ENCODE data around the gene ANGPTL2. TPM values are rescaled to one million over a fixed set of nuclear protein-coding genes. Genes with fewer than 3 reads are reported as not detected.
A peak's percentile ranks its signal among the peaks of the same experiment; 100 is the strongest.

ANGPTL2 gene
- total and polyA plus RNA-seq, 2 of the 4 experiments (the other 2 are of a cell fraction), result 9.5 to 25.1 TPM

GRCh38 chr9:127084076-127085039, 38.1 kb downstream of the ANGPTL2 start (continued):
- no peak for TF ChIP-seq CEBPB (IDR thresholded peaks at IDR 0.05; ENCODE audit: low read depth, low read length)

GRCh38 chr9:127083138-127083980, 39.1 kb downstream of the ANGPTL2 start:
- no peak overlapping the region for H4K5ac ChIP-seq (ENCODE audit: low read depth, low read length)
- no peak overlapping the region for H3K4me3 ChIP-seq (ENCODE audit: insufficient read depth, low read depth, low read length)
- no peak overlapping the region for H2BK120ac ChIP-seq (ENCODE audit: low read depth, low read length)
- no peak overlapping the region for H2AK9ac ChIP-seq (replicated peaks; ENCODE audit: low read depth, low read length, poor library complexity)
- H3K27me3 ChIP-seq (ENCODE audit: control insufficient read depth, insufficient read depth, low read length), result no peaks in the 10 kb centered on the region
- DNase-seq (peak; percentile 13), ATAC-seq (ENCODE audit: low read depth) (peak; percentile 85)
- no peak overlapping the region for H3K56ac ChIP-seq (ENCODE audit: extremely low read depth, insufficient read depth, low read length)
- H3K9me1 ChIP-seq (ENCODE audit: insufficient read depth, low read length), result no peaks in the 10 kb centered on the region
- no peak overlapping the region for H3K9ac ChIP-seq (ENCODE audit: low read depth, low read length)
- H3K4me1 ChIP-seq (ENCODE audit: control insufficient read depth, insufficient read depth, low read length), result no peaks in the 10 kb centered on the region
- H2BK20ac ChIP-seq (ENCODE audit: low read depth, low read length), result no peak overlapping the region
- H3K9me3 ChIP-seq (ENCODE audit: control insufficient read depth, insufficient read depth, low read length), result 0 out of 2 replicates have a peak, but pooled peaks cover 2% of the 10 kb centered on the region
- H2BK5ac ChIP-seq (ENCODE audit: low read depth, low read length, poor library complexity, severe bottlenecking), result no peak overlapping the region
- H2AFZ ChIP-seq (replicated peaks; ENCODE audit: low read length, poor library complexity), result no peak overlapping the region
- dilution Hi-C loops (cut with HindIII; ENCODE audit: low sequenced_read_pairs, unreplicated experiment) (no loop called here), in situ Hi-C loops (cut with MboI; ENCODE audit: low sequenced_read_pairs) (no loop called here), intact Hi-C loops (cut with micrococcal nuclease) (no loop called here)
- H2AK5ac ChIP-seq (ENCODE audit: low read depth, low read length), result no peak overlapping the region
- H2BK15ac ChIP-seq (ENCODE audit: low read depth, low read length), result no peak overlapping the region
- peaks cover 10% of the 10 kb centered on the region for H3K36me3 ChIP-seq (ENCODE audit: control insufficient read depth, insufficient read depth, low read length)
- H3K4me2 ChIP-seq (ENCODE audit: low read depth, low read length), result no peak overlapping the region
- no peak overlapping the region for H3K23ac ChIP-seq (ENCODE audit: low read depth, low read length)
- POLR2A ChIA-PET (ENCODE audit: unreplicated experiment), result interaction anchor here (0.6 kb wide), 1 partner anchor 48 kb away, joined by 5 read pairs; no protein-coding TSS in a partner anchor
- H4K91ac ChIP-seq (ENCODE audit: insufficient read depth, low read depth, low read length), result no peak overlapping the region
- no TSS peak for BruUV-seq (replicated peaks)
- WGBS, 2 experiments (ENCODE audit: extremely low coverage in 2 of 2, insufficient read length in 1 of 2), result 40% methylated on average over 1 of the region's 5 CpGs; no CpG with 5 or more reads in 1 of the 2 experiments
- H3K27ac ChIP-seq (ENCODE audit: insufficient read depth, low read length), result no peak overlapping the region
- no peak overlapping the region for H3K4ac ChIP-seq (ENCODE audit: low read depth, low read length)
- no peak overlapping the region for H4K8ac ChIP-seq (ENCODE audit: low read depth in 2 of 2, low read length in 2 of 2)
- CTCF ChIA-PET, result no interaction called here
- no peaks in the 10 kb centered on the region for H3K79me1 ChIP-seq (ENCODE audit: low read depth in 1 of 2, low read length in 2 of 2)
- H3K14ac ChIP-seq (replicated peaks; ENCODE audit: low read depth, low read length), result no peak overlapping the region; the same call in 1 of the 2 replicates
- H3K18ac ChIP-seq (ENCODE audit: low read depth, low read length), result no peak overlapping the region
- no peaks in the 10 kb centered on the region for H4K20me1 ChIP-seq (ENCODE audit: insufficient read depth, low read length)
- TF ChIP-seq POLR2A (IDR thresholded peaks at IDR 0.05; ENCODE audit: low read depth, low read length) (no peak), SMC3 (IDR thresholded peaks at IDR 0.05; ENCODE audit: low read depth, low read length) (no peak), RAD21 (IDR thresholded peaks at IDR 0.05; ENCODE audit: low read length) (no peak), CEBPB (IDR thresholded peaks at IDR 0.05; ENCODE audit: low read depth, low read length) (no peak), MAZ (IDR thresholded peaks at IDR 0.05; ENCODE audit: borderline replicate concordance, low read depth, low read length) (no peak), CHD1 (IDR thresholded peaks at IDR 0.05; ENCODE audit: low read depth, low read length) (no peak), BHLHE40 (IDR thresholded peaks at IDR 0.05; ENCODE audit: low read depth, low read length) (no peak), CTCF (conservative IDR thresholded peaks at IDR 0.05; ENCODE audit: low read depth, low read length) (no peak), USF2 (IDR thresholded peaks at IDR 0.05; ENCODE audit: low read depth, low read length) (no peak), RFX5 (IDR thresholded peaks at IDR 0.05; ENCODE audit: low read depth, low read length) (no peak)
